WERI-Rb-1 (cell line): Measurements from ENCODE around the gene GALNT17.

ENCODE experiments used
- DNase-seq: peaks from one replicate; pipeline ENCODE4 v3.0.0-alpha.2; 2020
- H3K27ac ChIP-seq: fragments of 250-450 bp; sonication (Bioruptor Pico); 2 replicates; pipeline ENCODE4 v1.5.1; 2020; ENCODE audit warnings: mild to moderate bottlenecking, moderate library complexity
- H3K27me3 ChIP-seq: fragments of 250-450 bp; sonication (Bioruptor Pico); 2 replicates; pipeline ENCODE4 v1.5.1; 2021; ENCODE audit warnings: mild to moderate bottlenecking, low read depth, moderate library complexity; ENCODE audit not compliant: insufficient read depth, severe bottlenecking
- H3K36me3 ChIP-seq: fragments of 250-450 bp; sonication (Bioruptor Pico); 2 replicates; pipeline ENCODE4 v1.5.1; 2020; ENCODE audit warnings: mild to moderate bottlenecking, moderate library complexity
- H3K4me3 ChIP-seq: 2 replicates; pipeline ENCODE4 v1.5.1; 2011; ENCODE audit warnings: low read depth, mild to moderate bottlenecking, control low read depth, low read length
- H3K9me3 ChIP-seq: fragments of 250-450 bp; sonication (Bioruptor Pico); 2 replicates; pipeline ENCODE4 v1.5.1; 2021; ENCODE audit warnings: mild to moderate bottlenecking, moderate library complexity; ENCODE audit not compliant: severe bottlenecking
- CTCF ChIP-seq: IDR thresholded peaks from 2 replicates; pipeline ENCODE4 v1.5.1; 2011; ENCODE audit warnings: low read depth, mild to moderate bottlenecking, control low read depth, inconsistent platforms, low read length

The GALNT17 gene

GRCh38 chr7:71517940-71518699, 386.2 kb downstream of the GALNT17 start:
- no peak overlapping the region for H3K4me3 ChIP-seq
- TF ChIP-seq CTCF = no peak
- H3K9me3 ChIP-seq = no peaks in the 10 kb centered on the region
- H3K27me3 ChIP-seq = peaks cover 5% of the 10 kb centered on the region
- no peak overlapping the region for H3K27ac ChIP-seq
- no peak for DNase-seq
- H3K36me3 ChIP-seq = no peaks in the 10 kb centered on the region

DNA sequence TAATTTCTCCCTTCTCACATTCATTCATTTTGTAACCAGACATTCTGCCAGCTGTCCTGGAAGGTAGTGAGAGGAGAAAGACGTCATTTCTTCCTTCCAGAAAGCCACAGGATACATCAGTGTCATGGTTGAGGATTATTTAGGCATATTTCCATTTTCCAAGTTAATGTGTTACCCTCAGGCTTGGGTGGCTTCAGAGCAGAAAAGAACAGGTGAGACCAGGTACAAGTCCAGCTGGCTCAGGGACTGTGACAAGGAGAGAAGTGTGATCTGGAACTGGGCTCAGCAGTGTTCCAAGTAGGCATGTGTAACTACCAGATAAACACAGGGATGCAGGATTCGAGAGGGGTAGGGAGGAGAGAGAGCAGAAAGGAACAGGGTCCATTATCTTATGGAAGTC, 386.9 kb downstream of the GALNT17 start:
- H3K27me3 ChIP-seq = peaks cover 5% of the 10 kb centered on the region
- no peak for TF ChIP-seq CTCF
- no peaks in the 10 kb centered on the region for H3K9me3 ChIP-seq
- no peaks in the 10 kb centered on the region for H3K36me3 ChIP-seq
- no peak overlapping the region for H3K27ac ChIP-seq
- H3K4me3 ChIP-seq = no peak overlapping the region
- DNase-seq = no peak

DNA sequence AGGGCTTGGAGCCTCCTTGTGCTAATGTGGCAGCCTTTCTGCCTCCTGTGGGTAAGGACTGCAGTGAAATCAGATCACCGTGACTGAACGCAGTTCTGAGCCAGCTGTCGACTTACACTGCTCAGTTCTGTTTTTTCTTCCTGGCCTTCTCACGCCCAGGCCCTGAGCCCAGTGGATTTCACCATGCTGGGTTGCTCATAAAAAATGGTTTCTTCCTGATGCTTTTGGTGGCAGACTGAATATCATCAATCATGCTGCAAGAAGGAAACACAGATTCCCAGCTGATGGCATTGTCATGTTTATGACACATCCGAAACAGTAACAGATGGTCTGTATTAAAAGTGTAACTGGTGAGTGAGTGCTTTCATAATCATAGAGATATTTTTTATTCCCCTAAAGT, 389.6 kb downstream of the GALNT17 start:
- TF ChIP-seq CTCF = no peak
- Histone ChIP-seq H3K4me3 (no peak overlapping the region), H3K27me3 (no peaks in the 10 kb centered on the region), H3K27ac (no peak overlapping the region), H3K9me3 (no peaks in the 10 kb centered on the region), H3K36me3 (no peaks in the 10 kb centered on the region)
- DNase-seq = peak; percentile 44

DNA sequence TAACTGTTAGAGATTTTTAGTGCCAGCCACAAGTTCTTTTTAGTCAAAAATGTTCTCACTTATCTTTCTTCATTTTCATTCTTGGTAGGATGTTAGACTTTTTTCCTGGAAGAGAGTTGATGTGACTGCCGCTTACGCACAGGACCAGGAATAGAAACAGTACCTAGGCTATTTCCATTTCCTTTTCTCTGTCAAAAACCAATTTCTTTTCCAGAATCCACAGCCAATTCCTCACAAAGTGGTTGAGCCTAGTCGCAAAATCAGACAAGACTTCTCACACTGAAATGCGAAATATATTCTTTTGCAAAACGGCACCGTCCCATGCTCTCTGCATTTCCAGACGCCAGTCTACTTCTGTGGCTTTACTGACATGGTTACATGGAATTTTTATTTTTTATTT, 394.2 kb downstream of the GALNT17 start:
- H3K4me3 ChIP-seq = no peak overlapping the region
- H3K9me3 ChIP-seq = no peaks in the 10 kb centered on the region
- H3K27ac ChIP-seq = no peak overlapping the region
- H3K36me3 ChIP-seq = no peaks in the 10 kb centered on the region
- no peak for DNase-seq
- TF ChIP-seq CTCF = no peak
- no peaks in the 10 kb centered on the region for H3K27me3 ChIP-seq

DNA sequence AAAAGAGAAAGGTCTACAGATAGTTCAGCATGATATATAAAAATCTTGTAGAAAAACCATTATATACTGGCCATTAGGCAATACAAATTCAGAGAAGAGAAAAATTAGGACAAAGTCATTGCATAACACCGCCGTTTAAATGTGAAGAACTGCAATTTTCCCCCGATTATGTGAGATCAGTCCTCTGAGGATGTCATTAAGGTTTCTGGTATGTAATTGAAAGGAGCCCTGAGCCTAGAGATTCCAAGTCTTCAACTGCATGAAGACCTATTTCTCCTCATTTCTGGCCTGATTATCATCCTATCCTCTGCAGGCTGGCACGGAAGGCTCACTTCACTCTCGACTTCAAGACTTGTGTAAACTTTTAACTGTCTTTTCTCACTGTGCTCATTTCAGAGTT, 395.3 kb downstream of the GALNT17 start:
- no peak for TF ChIP-seq CTCF

GRCh38 chr7:71535616-71536015, 403.7 kb downstream of the GALNT17 start:
- no peak for DNase-seq
- no peak overlapping the region for H3K4me3 ChIP-seq
- H3K36me3 ChIP-seq = no peaks in the 10 kb centered on the region
- no peak overlapping the region for H3K27ac ChIP-seq
- TF ChIP-seq CTCF = no peak
- H3K9me3 ChIP-seq = no peaks in the 10 kb centered on the region
- H3K27me3 ChIP-seq = no peaks in the 10 kb centered on the region

More for the DNA sequence above, 395.3 kb downstream of the GALNT17 start:
- H3K27ac ChIP-seq = no peak overlapping the region
- H3K4me3 ChIP-seq = no peak overlapping the region
- DNase-seq = no peak
- no peaks in the 10 kb centered on the region for H3K36me3 ChIP-seq
- H3K27me3 ChIP-seq = no peaks in the 10 kb centered on the region
- H3K9me3 ChIP-seq = no peaks in the 10 kb centered on the region
